Mesenchymal stem cell (in vitro differentiated cells and primary cell): ENCODE results near the gene NGB.
"Not testable (repeated sequence)": the region's sequence is repeated elsewhere in the genome, so short reads cannot be mapped to it uniquely, and the experiment has no call there.

Source experiments
- DNase-seq: peaks from one replicate; pipeline ENCODE4 v3.0.0-alpha.2; 2013
- H2AFZ ChIP-seq: one replicate; pipeline ENCODE4 v1.6.1; 2013; ENCODE audit warnings: low read depth, mild to moderate bottlenecking, control low read depth, inconsistent platforms, low read length, moderate library complexity
- H2AK5ac ChIP-seq: 2 replicates; pipeline ENCODE4 v1.6.1; 2013; ENCODE audit warnings: low read length, moderate library complexity, mild to moderate bottlenecking, inconsistent platforms; ENCODE audit not compliant: severe bottlenecking
- H2BK120ac ChIP-seq: one replicate; pipeline ENCODE4 v1.6.1; 2013; ENCODE audit warnings: low read depth, mild to moderate bottlenecking, inconsistent platforms, low read length, moderate library complexity
- H2BK12ac ChIP-seq, 2 experiments: one replicate each; pipeline ENCODE4 v1.6.1; 2013; ENCODE audit warnings: inconsistent platforms in 2 of 2, low read length in 2 of 2, mild to moderate bottlenecking in 2 of 2, moderate library complexity in 2 of 2, control low read depth in 1 of 2
- H2BK15ac ChIP-seq: one replicate; pipeline ENCODE4 v1.6.1; 2013; ENCODE audit warnings: mild to moderate bottlenecking, low read depth, inconsistent platforms; ENCODE audit not compliant: poor library complexity, severe bottlenecking
- H2BK5ac ChIP-seq: 2 replicates; pipeline ENCODE4 v1.6.1; 2013; ENCODE audit warnings: low read depth, mild to moderate bottlenecking, low read length, control low read depth, inconsistent platforms; ENCODE audit not compliant: poor library complexity, severe bottlenecking
- H3K14ac ChIP-seq, 2 experiments: one replicate each; pipeline ENCODE4 v1.6.1; 2013; ENCODE audit warnings: inconsistent platforms in 2 of 2, low read length in 2 of 2, control low read depth in 1 of 2, mild to moderate bottlenecking in 1 of 2, moderate library complexity in 1 of 2
- H3K18ac ChIP-seq, 2 experiments: one replicate each; pipeline ENCODE4 v1.6.1; 2013; ENCODE audit warnings: inconsistent platforms in 2 of 2, low read length in 2 of 2, control low read depth in 1 of 2, low read depth in 1 of 2, mild to moderate bottlenecking in 1 of 2
- H3K23ac ChIP-seq, 2 experiments: one replicate each; pipeline ENCODE4 v1.6.1; 2013; ENCODE audit warnings: inconsistent platforms in 2 of 2, low read length in 2 of 2, mild to moderate bottlenecking in 2 of 2, moderate library complexity in 2 of 2, control low read depth in 1 of 2
- H3K27ac ChIP-seq: 2 replicates; pipeline ENCODE4 v1.5.1; 2013; ENCODE audit warnings: mild to moderate bottlenecking, moderate library complexity, low read length, control low read depth, inconsistent platforms; ENCODE audit not compliant: poor library complexity, severe bottlenecking
- H3K27me3 ChIP-seq, 2 experiments: 2 replicates each; pipeline versions ENCODE4 v1.6.1 to v1.7.0; 2013; ENCODE audit warnings: low read length in 2 of 2, mild to moderate bottlenecking in 2 of 2, moderate library complexity in 2 of 2, control low read depth in 1 of 2, inconsistent platforms in 1 of 2; ENCODE audit not compliant: control insufficient read depth in 1 of 2, insufficient read depth in 1 of 2
- H3K36me3 ChIP-seq, 2 experiments: 2 replicates each; pipeline versions ENCODE4 v1.6.1 to v1.7.0; 2013; ENCODE audit warnings: low read length in 2 of 2, control low read depth in 1 of 2, inconsistent platforms in 1 of 2, low read depth in 1 of 2, mild to moderate bottlenecking in 1 of 2; ENCODE audit not compliant: insufficient read depth in 2 of 2, control insufficient read depth in 1 of 2
- H3K4ac ChIP-seq, 2 experiments: one replicate each; pipeline ENCODE4 v1.6.1; 2013; ENCODE audit warnings: inconsistent platforms in 2 of 2, low read length in 2 of 2, mild to moderate bottlenecking in 2 of 2, moderate library complexity in 2 of 2, control low read depth in 1 of 2, low read depth in 1 of 2
- H3K4me1 ChIP-seq: 2 replicates; pipeline ENCODE4 v1.6.1; 2013; ENCODE audit warnings: low read depth, low read length, control low read depth; ENCODE audit not compliant: control insufficient read depth, insufficient read depth
- H3K4me2 ChIP-seq: 2 replicates; pipeline ENCODE4 v1.6.1; 2013; ENCODE audit warnings: low read length, mild to moderate bottlenecking, inconsistent platforms; ENCODE audit not compliant: poor library complexity, severe bottlenecking
- H3K4me3 ChIP-seq, 2 experiments: 2 replicates each; pipeline versions ENCODE4 v1.5.1 to v1.7.0; 2013; ENCODE audit warnings: low read length in 2 of 2, mild to moderate bottlenecking in 2 of 2, control low read depth in 1 of 2, low read depth in 1 of 2; ENCODE audit not compliant: insufficient read depth in 1 of 2
- H3K79me1 ChIP-seq: replicated peaks from 2 replicates; pipeline ENCODE4 v1.6.1; 2013; ENCODE audit warnings: mild to moderate bottlenecking, control low read depth, low read length, inconsistent platforms; ENCODE audit not compliant: poor library complexity, severe bottlenecking
- H3K9ac ChIP-seq: 2 replicates; pipeline ENCODE4 v1.7.0; 2013; ENCODE audit warnings: mild to moderate bottlenecking, low read length, moderate library complexity
- H3K9me3 ChIP-seq: 2 replicates; pipeline ENCODE4 v1.7.0; 2013; ENCODE audit warnings: mild to moderate bottlenecking, low read length; ENCODE audit not compliant: control insufficient read depth
- H4K8ac ChIP-seq: one replicate; pipeline ENCODE4 v1.6.1; 2013; ENCODE audit warnings: inconsistent platforms, mild to moderate bottlenecking, low read length, moderate library complexity
- H4K91ac ChIP-seq: one replicate; pipeline ENCODE4 v1.6.1; 2013; ENCODE audit warnings: mild to moderate bottlenecking, low read length, inconsistent platforms
- WGBS: methylation state at CpG from one replicate; pipeline ENCODE4 v1.1.7; 2013; ENCODE audit warnings: mixed read lengths; 5-methylcytosine and 5-hydroxymethylcytosine counted together

Gene NGB

GRCh38 chr14:77284466-77284865, 13.5 kb upstream of the NGB start:
- no peaks in the 10 kb centered on the region for H3K4me1 ChIP-seq
- no peak overlapping the region for H2AK5ac ChIP-seq
- no peak overlapping the region for H2AFZ ChIP-seq
- no peak overlapping the region for H4K8ac ChIP-seq
- H2BK5ac ChIP-seq = no peak overlapping the region
- no peak overlapping the region for H2BK120ac ChIP-seq
- H4K91ac ChIP-seq = no peak overlapping the region
- peaks cover 41 to 88% of the 10 kb centered on the region in 2 experiments for H3K36me3 ChIP-seq
- no peak overlapping the region for H3K4ac ChIP-seq
- WGBS = over 99% methylated on average over 5 of the region's 5 CpGs
- H3K27ac ChIP-seq = no peak overlapping the region
- H3K9ac ChIP-seq = no peak overlapping the region
- H3K9me3 ChIP-seq = no peaks in the 10 kb centered on the region
- no peak overlapping the region for H3K4me3 ChIP-seq
- no peak overlapping the region for H3K18ac ChIP-seq
- H3K14ac ChIP-seq = no peak overlapping the region
- no peak overlapping the region for H3K4me2 ChIP-seq
- no peak for DNase-seq
- H2BK12ac ChIP-seq = no peak overlapping the region
- no peaks in the 10 kb centered on the region for H3K27me3 ChIP-seq
- H2BK15ac ChIP-seq = no peak overlapping the region
- H3K23ac ChIP-seq = no peak overlapping the region
- H3K79me1 ChIP-seq = no peaks in the 10 kb centered on the region

GRCh38 chr14:77284066-77284465, 13.1 kb upstream of the NGB start:
- Histone ChIP-seq H3K4me1 (no peaks in the 10 kb centered on the region), H2AFZ (no peak overlapping the region), H4K8ac (no peak overlapping the region), H4K91ac (no peak overlapping the region), H2BK5ac (no peak overlapping the region), H3K4me3 (no peak overlapping the region), H2AK5ac (no peak overlapping the region), H3K27me3 (no peaks in the 10 kb centered on the region), H3K18ac (no peak overlapping the region), H3K79me1 (no peaks in the 10 kb centered on the region), H2BK120ac (no peak overlapping the region), H3K36me3 (peaks cover 45 to 92% of the 10 kb centered on the region in 2 experiments), H3K9ac (no peak overlapping the region), H3K4ac (no peak overlapping the region), H3K27ac (no peak overlapping the region), H3K14ac (no peak overlapping the region), H2BK15ac (no peak overlapping the region), H3K23ac (no peak overlapping the region), H2BK12ac (no peak overlapping the region), H3K9me3 (no peaks in the 10 kb centered on the region), H3K4me2 (no peak overlapping the region)
- 90% methylated on average over 4 of the region's 4 CpGs for WGBS
- no peak for DNase-seq

GRCh38 chr14:77281852-77282410, 10.9 kb upstream of the NGB start:
- Histone ChIP-seq H2BK15ac (no peak overlapping the region), H2BK120ac (no peak overlapping the region), H2AFZ (no peak overlapping the region), H2AK5ac (no peak overlapping the region), H4K8ac (no peak overlapping the region), H3K18ac (no peak overlapping the region), H3K27me3 (no peaks in the 10 kb centered on the region), H3K23ac (no peak overlapping the region), H3K4ac (no peak overlapping the region), H3K79me1 (no peaks in the 10 kb centered on the region), H3K4me2 (no peak overlapping the region), H3K36me3 (peaks cover 65 to 91% of the 10 kb centered on the region in 2 experiments), H4K91ac (no peak overlapping the region), H3K9ac (no peak overlapping the region), H3K4me1 (no peaks in the 10 kb centered on the region), H3K27ac (no peak overlapping the region), H3K4me3 (no peak overlapping the region), H2BK12ac (no peak overlapping the region), H3K14ac (no peak overlapping the region), H2BK5ac (no peak overlapping the region), H3K9me3 (no peaks in the 10 kb centered on the region)
- DNase-seq = no peak
- WGBS = 98% methylated on average over 6 of the region's 6 CpGs

- not testable (repeated sequence) for H4K8ac ChIP-seq, DNase-seq, H3K4me2 ChIP-seq, H3K9ac ChIP-seq, H4K91ac ChIP-seq, H3K4me1 ChIP-seq, H2BK5ac ChIP-seq, H3K4me3 ChIP-seq, H2BK12ac ChIP-seq, H3K14ac ChIP-seq, H3K27me3 ChIP-seq, H3K9me3 ChIP-seq, H3K79me1 ChIP-seq, H3K27ac ChIP-seq, H2AFZ ChIP-seq, H2AK5ac ChIP-seq, H3K18ac ChIP-seq, H3K4ac ChIP-seq, H2BK120ac ChIP-seq, H3K23ac ChIP-seq, H2BK15ac ChIP-seq
- 98% methylated on average over 3 of the region's 4 CpGs for WGBS
- peaks cover 71 to 89% of the 10 kb centered on the region in 2 experiments for H3K36me3 ChIP-seq
These were observed 9.9 kb upstream of the NGB start for GRCh38 chr14:77280921-77281320.
